Endothelial cell of umbilical vein (primary cell): ENCODE data around the gene NR3C2. TPM values are rescaled to one million over a fixed set of nuclear protein-coding genes. Genes with fewer than 3 reads are reported as not detected.

ENCODE experiments used
- BruUV-seq: library from RNA; stranded (reverse); fragments of 400-500 nt; replicated peaks from 2 replicates; lab custom pipeline; 2021; lab: Mats Ljungman, UMichigan
- CTCF ChIA-PET: fragments of 300-600, 350-600 bp; sonication (Branson Sonifier 250); formaldehyde crosslinking; loops from one replicate; lab custom pipeline; 2021; ENCODE audit warnings: antibody characterized with exemption, inconsistent platforms; lab: Charles Lee
- POLR2A ChIA-PET: fragments of 300-600, 350-600 bp; sonication (Branson Sonifier 250); formaldehyde crosslinking; loops from one replicate; lab custom pipeline; 2021; ENCODE audit warnings: antibody characterized with exemption, inconsistent platforms; lab: Charles Lee
- DNase-seq: peaks from one replicate; pipeline ENCODE4 v3.0.0-alpha.2; 2011; ENCODE audit warnings: low read depth, low spot score
- FAIRE-seq: peaks from 2 replicates; lab custom pipeline; 2011; peaks lifted over from hg19 to GRCh38; lab: Jason Lieb, UNC
- H2AFZ ChIP-seq: 2 replicates; pipeline ENCODE4 v1.6.0; 2012; ENCODE audit warnings: low read depth, low read length, control low read depth, inconsistent platforms
- H3K27ac ChIP-seq: 2 replicates; pipeline ENCODE4 v1.5.1; 2011; ENCODE audit warnings: low read depth, mild to moderate bottlenecking, control low read depth, low read length, moderate library complexity; ENCODE audit not compliant: insufficient read depth
- H3K27me3 ChIP-seq, 2 experiments: 2 replicates each; pipeline versions ENCODE4 v1.6.0 to v1.6.1; 2011; ENCODE audit warnings: low read length in 2 of 2, mixed read lengths in 1 of 2; ENCODE audit not compliant: control insufficient read depth in 2 of 2, insufficient read depth in 2 of 2
- H3K36me3 ChIP-seq, 2 experiments: 2 replicates in 1 of 2; 3 replicates in 1 of 2; pipeline ENCODE4 v1.5.1; 2011; ENCODE audit warnings: low read length in 2 of 2, mild to moderate bottlenecking in 1 of 2, moderate library complexity in 1 of 2; ENCODE audit not compliant: control insufficient read depth in 2 of 2, insufficient read depth in 2 of 2; ENCODE audit errors: extremely low read depth in 1 of 2
- H3K4me1 ChIP-seq: 3 replicates; pipeline ENCODE4 v1.5.1; 2011; ENCODE audit warnings: mild to moderate bottlenecking, low read length; ENCODE audit not compliant: control insufficient read depth, insufficient read depth; ENCODE audit errors: extremely low read depth
- H3K4me2 ChIP-seq: 2 replicates; pipeline ENCODE4 v1.6.1; 2011; ENCODE audit warnings: low read length, control low read depth, mixed read lengths; ENCODE audit not compliant: insufficient read depth
- H3K4me3 ChIP-seq, 3 experiments: fragments of 200-600 bp in 1 of 3; sonication (generic), shearing (Covaris generic) in 1 of 3; replicated peaks in 1 of 3; 2 replicates each; pipeline ENCODE4 v1.5.1; 2011 to 2016; ENCODE audit warnings: control low read depth in 3 of 3, low read length in 3 of 3, mild to moderate bottlenecking in 2 of 3, inconsistent platforms in 1 of 3, low read depth in 1 of 3, moderate library complexity in 1 of 3; ENCODE audit not compliant: insufficient read depth in 1 of 3
- H3K79me2 ChIP-seq: 2 replicates; pipeline ENCODE4 v1.6.0; 2012; ENCODE audit warnings: low read length, inconsistent platforms; ENCODE audit not compliant: control insufficient read depth, insufficient read depth
- H3K9ac ChIP-seq: replicated peaks from 2 replicates; pipeline ENCODE3; 2011; ENCODE audit warnings: low read length, control low read depth; ENCODE audit not compliant: insufficient read depth; ENCODE audit errors: extremely low read depth
- H3K9me1 ChIP-seq: replicated peaks from 3 replicates; pipeline ENCODE4 v1.6.0; 2011; ENCODE audit warnings: mild to moderate bottlenecking, low read length; ENCODE audit not compliant: control insufficient read depth, insufficient read depth; ENCODE audit errors: extremely low read depth
- H3K9me3 ChIP-seq: replicated peaks from 2 replicates; pipeline ENCODE4 v1.5.1; 2012; ENCODE audit warnings: low read length, inconsistent platforms; ENCODE audit not compliant: control insufficient read depth, insufficient read depth
- H4K20me1 ChIP-seq: replicated peaks from 2 replicates; pipeline ENCODE3; 2011; ENCODE audit warnings: mild to moderate bottlenecking, low read length; ENCODE audit not compliant: control insufficient read depth, insufficient read depth; ENCODE audit errors: extremely low read depth
- EZH2 ChIP-seq: IDR thresholded peaks from 2 replicates; pipeline ENCODE4 v1.6.1; 2012; ENCODE audit warnings: borderline replicate concordance, low read depth, mild to moderate bottlenecking, moderate library complexity, low read length, inconsistent platforms; ENCODE audit not compliant: severe bottlenecking
- FOS ChIP-seq: IDR thresholded peaks from 2 replicates; pipeline ENCODE4 v1.6.1; 2011; ENCODE audit warnings: mild to moderate bottlenecking, low read length, moderate library complexity, borderline replicate concordance; ENCODE audit not compliant: insufficient read depth
- GATA2 ChIP-seq: IDR thresholded peaks from 2 replicates; pipeline ENCODE4 v1.7.0; 2011; ENCODE audit warnings: low read depth, mild to moderate bottlenecking, moderate library complexity, mixed read lengths, low read length; ENCODE audit not compliant: insufficient read length, insufficient read depth
- JUN ChIP-seq: IDR thresholded peaks from 2 replicates; pipeline ENCODE4 v1.6.1; 2011; ENCODE audit warnings: borderline replicate concordance, low read depth; ENCODE audit not compliant: insufficient read length, insufficient read depth
- MAX ChIP-seq: IDR thresholded peaks from 2 replicates; pipeline ENCODE4 v1.6.1; 2011; ENCODE audit not compliant: insufficient read depth, insufficient read length
- MYC ChIP-seq: IDR thresholded peaks from one replicate; pipeline ENCODE4 v1.6.1; 2011; ENCODE audit warnings: mild to moderate bottlenecking, low read depth, low read length
- POLR2A ChIP-seq: IDR thresholded peaks from 2 replicates; pipeline ENCODE4 v1.6.1; 2012; ENCODE audit warnings: low read depth, mild to moderate bottlenecking, control low read depth, low read length
- POLR2AphosphoS5 ChIP-seq: IDR thresholded peaks from 2 replicates; pipeline ENCODE4 v1.6.1; 2012; ENCODE audit warnings: low read depth, mild to moderate bottlenecking, control low read depth, low read length, moderate library complexity; ENCODE audit not compliant: insufficient read depth
- dilution Hi-C: fragments of 300-500 bp; cut with MboI; formaldehyde crosslinking; loops from one replicate; pipeline ENCODE4 v1.15.0; 2019; ENCODE audit warnings: low sequenced_read_pairs; ENCODE audit not compliant: extremely low pct_ligation_motif_present
- intact Hi-C: fragments of 100-400 bp; cut with micrococcal nuclease; formaldehyde crosslinking; loops from one replicate; pipeline ENCODE4 v1.10.0; 2022
- polyA plus RNA-seq, 4 experiments: library from polyadenylated mRNA; depleted of rRNA in 3 of 4; stranded (reverse) in 3 of 4; unstranded in 1 of 4; fragments of >200 nt; gene quantifications; 2 replicates each; pipeline versions ENCODE4 v1.2.1 to v1.2.3, GENCODE V29; 2011 to 2012; ENCODE audit warnings: missing spikeins in 1 of 4
- total RNA-seq: library from RNA; stranded (reverse); gene quantifications from 2 replicates; pipeline ENCODE4 v1.2.3, GENCODE V29; 2021
- TF ChIP-seq, protein P1 (sequence below), 2 donors: IDR thresholded peaks; 1 replicate in 1 of 2; 2 replicates in 1 of 2; pipeline ENCODE4 v1.5.1; 2011; ENCODE audit warnings: low read length in 2 of 2, mild to moderate bottlenecking in 2 of 2, moderate library complexity in 2 of 2, control low read depth in 1 of 2, inconsistent platforms in 1 of 2, low read depth in 1 of 2; ENCODE audit not compliant: insufficient read depth in 1 of 2; ENCODE audit errors: extremely low read depth in 1 of 2

NR3C2 gene
- total and polyA plus RNA-seq, 2 donors (not counting 3 experiments of a cell fraction or from before 2014, with no cell fraction given), result 4.8 to 16.4 TPM

DNA sequence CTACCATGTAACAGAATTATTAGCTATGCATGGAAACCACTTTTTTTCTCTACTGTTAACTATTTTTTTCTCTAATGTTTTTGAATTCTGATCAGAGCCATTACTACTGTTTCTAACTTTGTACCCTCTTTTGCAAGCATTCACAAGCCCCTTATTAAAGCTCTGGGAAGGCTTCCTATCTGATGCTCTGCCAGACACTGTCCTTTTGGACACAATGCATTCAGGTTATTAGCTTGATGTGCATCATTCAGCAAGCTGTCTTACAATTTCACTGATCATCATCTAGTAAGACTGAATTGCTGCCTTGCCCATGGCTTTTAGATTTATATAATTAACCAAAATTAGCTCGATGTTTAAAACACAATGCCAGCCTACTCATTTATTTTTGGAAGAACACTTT is 155.1 kb downstream of the NR3C2 start:
- no peak for FAIRE-seq
- H4K20me1 ChIP-seq, result no peaks in the 10 kb centered on the region
- H3K4me1 ChIP-seq, result no peaks in the 10 kb centered on the region
- H3K9ac ChIP-seq, result no peak overlapping the region
- H3K9me3 ChIP-seq, result no peaks in the 10 kb centered on the region
- POLR2A ChIA-PET, result no interaction called here
- no peaks in the 10 kb centered on the region for H3K9me1 ChIP-seq
- no TSS peak for BruUV-seq
- H3K4me2 ChIP-seq, result no peak overlapping the region
- H2AFZ ChIP-seq, result no peak overlapping the region
- no peak for DNase-seq
- H3K4me3 ChIP-seq, result no peak overlapping the region
- H3K36me3 ChIP-seq, result no peaks in the 10 kb centered on the region
- intact Hi-C loops, result no loop called here
- CTCF ChIA-PET, result interaction anchor here (0.5 to 1.2 kb wide), 3 partner anchors 8 to 744 kb away, joined by 3 to 4 read pairs (median 3); no protein-coding TSS in a partner anchor
- dilution Hi-C loops, result no loop called here
- TF ChIP-seq EZH2 (no peak), FOS (no peak), MYC (no peak), MAX (no peak)
- TF ChIP-seq, protein P1, sequence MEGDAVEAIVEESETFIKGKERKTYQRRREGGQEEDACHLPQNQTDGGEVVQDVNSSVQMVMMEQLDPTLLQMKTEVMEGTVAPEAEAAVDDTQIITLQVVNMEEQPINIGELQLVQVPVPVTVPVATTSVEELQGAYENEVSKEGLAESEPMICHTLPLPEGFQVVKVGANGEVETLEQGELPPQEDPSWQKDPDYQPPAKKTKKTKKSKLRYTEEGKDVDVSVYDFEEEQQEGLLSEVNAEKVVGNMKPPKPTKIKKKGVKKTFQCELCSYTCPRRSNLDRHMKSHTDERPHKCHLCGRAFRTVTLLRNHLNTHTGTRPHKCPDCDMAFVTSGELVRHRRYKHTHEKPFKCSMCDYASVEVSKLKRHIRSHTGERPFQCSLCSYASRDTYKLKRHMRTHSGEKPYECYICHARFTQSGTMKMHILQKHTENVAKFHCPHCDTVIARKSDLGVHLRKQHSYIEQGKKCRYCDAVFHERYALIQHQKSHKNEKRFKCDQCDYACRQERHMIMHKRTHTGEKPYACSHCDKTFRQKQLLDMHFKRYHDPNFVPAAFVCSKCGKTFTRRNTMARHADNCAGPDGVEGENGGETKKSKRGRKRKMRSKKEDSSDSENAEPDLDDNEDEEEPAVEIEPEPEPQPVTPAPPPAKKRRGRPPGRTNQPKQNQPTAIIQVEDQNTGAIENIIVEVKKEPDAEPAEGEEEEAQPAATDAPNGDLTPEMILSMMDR (IDR thresholded peaks at IDR 0.05; ENCODE audit: extremely low read depth in 1 of 2, insufficient read depth in 1 of 2, low read depth in 1 of 2, low read length in 2 of 2), result no peak
- no peaks in the 10 kb centered on the region for H3K27me3 ChIP-seq
- no peak overlapping the region for H3K27ac ChIP-seq
- no peaks in the 10 kb centered on the region for H3K79me2 ChIP-seq

- Histone ChIP-seq H3K27ac (no peak overlapping the region), H3K27me3 (no peaks in the 10 kb centered on the region), H4K20me1 (no peaks in the 10 kb centered on the region), H3K79me2 (no peaks in the 10 kb centered on the region), H3K4me2 (no peak overlapping the region), H3K4me1 (no peaks in the 10 kb centered on the region), H3K36me3 (no peaks in the 10 kb centered on the region), H2AFZ (no peak overlapping the region), H3K9me3 (no peaks in the 10 kb centered on the region), H3K9ac (no peak overlapping the region), H3K4me3 (no peak overlapping the region), H3K9me1 (no peaks in the 10 kb centered on the region)
- DNase-seq (no peak), FAIRE-seq (no peak)
- POLR2A ChIA-PET, result no interaction called here
- CTCF ChIA-PET, result no interaction called here
- intact Hi-C loops, result no loop called here
- dilution Hi-C loops, result no loop called here
- TF ChIP-seq POLR2A (no peak), MYC (no peak), FOS (no peak), GATA2 (no peak), JUN (no peak), POLR2AphosphoS5 (no peak), MAX (no peak), EZH2 (no peak)
- TF ChIP-seq, protein P1 (IDR thresholded peaks at IDR 0.05; ENCODE audit: extremely low read depth in 1 of 2, insufficient read depth in 1 of 2, low read depth in 1 of 2, low read length in 2 of 2), result no peak
- no TSS peak for BruUV-seq
These were observed 156.2 kb downstream of the NR3C2 start for GRCh38 chr4:148286012-148286411.
